Fibroblast of lung (primary cell): Measurements from ENCODE around the gene TNIP1. TPM values are rescaled to one million over a fixed set of nuclear protein-coding genes. Genes with fewer than 3 reads are reported as not detected.

Experiments
- DNase-seq, 2 donors: peaks; one replicate each; pipeline versions ENCODE4 v3.0.0 to v3.0.0-alpha.2; 2010; ENCODE audit warnings: low read depth in 2 of 2
- H2AFZ ChIP-seq: 2 replicates; pipeline ENCODE4 v1.5.1; 2012; ENCODE audit warnings: low read length, control low read depth, inconsistent platforms
- H3K27ac ChIP-seq: 2 replicates; pipeline ENCODE4 v1.5.1; 2011; ENCODE audit warnings: low read length, control low read depth; ENCODE audit not compliant: insufficient read depth
- H3K27me3 ChIP-seq: 2 replicates; pipeline ENCODE4 v1.5.1; 2011; ENCODE audit warnings: mild to moderate bottlenecking, low read length; ENCODE audit not compliant: control insufficient read depth, insufficient read depth
- H3K36me3 ChIP-seq: 2 replicates; pipeline ENCODE4 v1.5.1; 2011; ENCODE audit warnings: low read length; ENCODE audit not compliant: control insufficient read depth, insufficient read depth
- H3K4me1 ChIP-seq: 2 replicates; pipeline ENCODE4 v1.5.1; 2011; ENCODE audit warnings: low read length; ENCODE audit not compliant: control insufficient read depth, insufficient read depth; ENCODE audit errors: extremely low read depth
- H3K4me2 ChIP-seq: 2 replicates; pipeline ENCODE4 v1.5.1; 2011; ENCODE audit warnings: low read length, control low read depth; ENCODE audit not compliant: insufficient read depth; ENCODE audit errors: extremely low read depth
- H3K4me3 ChIP-seq, 4 experiments: fragments of 200-600 bp in 1 of 4; sonication (generic) in 1 of 4; replicated peaks in 1 of 4; 2 replicates each; pipeline ENCODE4 v1.5.1; 2011 to 2016; ENCODE audit warnings: low read length in 4 of 4, low read depth in 3 of 4, mild to moderate bottlenecking in 3 of 4, control low read depth in 2 of 4, inconsistent platforms in 1 of 4, mixed read lengths in 1 of 4; ENCODE audit not compliant: insufficient read depth in 1 of 4; ENCODE audit errors: control extremely low read depth in 1 of 4
- H3K79me2 ChIP-seq: 2 replicates; pipeline ENCODE4 v1.5.1; 2012; ENCODE audit warnings: mild to moderate bottlenecking, low read length, inconsistent platforms; ENCODE audit not compliant: control insufficient read depth, insufficient read depth
- H3K9ac ChIP-seq: 2 replicates; pipeline ENCODE4 v1.5.1; 2011; ENCODE audit warnings: mild to moderate bottlenecking, low read length, control low read depth; ENCODE audit not compliant: insufficient read depth
- H3K9me3 ChIP-seq: 2 replicates; pipeline ENCODE4 v1.5.1; 2012; ENCODE audit warnings: low read depth, low read length; ENCODE audit not compliant: control insufficient read depth, insufficient read depth
- H4K20me1 ChIP-seq: 2 replicates; pipeline ENCODE4 v1.5.1; 2011; ENCODE audit warnings: low read length; ENCODE audit not compliant: control insufficient read depth, insufficient read depth; ENCODE audit errors: extremely low read depth
- EZH2 ChIP-seq: IDR thresholded peaks from 2 replicates; pipeline ENCODE4 v1.5.1; 2012; ENCODE audit warnings: low read length, control low read depth, mild to moderate bottlenecking; ENCODE audit errors: missing control alignments
- polyA plus RNA-seq, 2 donors: library from polyadenylated mRNA; depleted of rRNA in 1 of 2; stranded (reverse) in 1 of 2; unstranded in 1 of 2; fragments of >200 nt; gene quantifications; 2 replicates each; pipeline ENCODE4 v1.2.1, GENCODE V29; 2011 to 2012; ENCODE audit warnings: missing spikeins in 1 of 2
- total RNA-seq: library from RNA; depleted of rRNA; stranded (reverse); fragments of >200 nt; gene quantifications from 2 replicates; pipeline ENCODE4 v1.2.1, GENCODE V29; 2014
- TF ChIP-seq, protein P1 (sequence below), 2 donors: IDR thresholded peaks in 1 of 2; conservative IDR thresholded peaks in 1 of 2; 1 replicate in 1 of 2; 2 replicates in 1 of 2; pipeline ENCODE4 v1.5.1; 2011 to 2012; ENCODE audit warnings: low read length in 2 of 2, control low read depth in 1 of 2, inconsistent platforms in 1 of 2, low read depth in 1 of 2, mild to moderate bottlenecking in 1 of 2

TNIP1 gene
- total and polyA plus RNA-seq, 2 donors (not counting 1 experiment from before 2014, with no cell fraction given) = 47.2 to 59.1 TPM

DNA sequence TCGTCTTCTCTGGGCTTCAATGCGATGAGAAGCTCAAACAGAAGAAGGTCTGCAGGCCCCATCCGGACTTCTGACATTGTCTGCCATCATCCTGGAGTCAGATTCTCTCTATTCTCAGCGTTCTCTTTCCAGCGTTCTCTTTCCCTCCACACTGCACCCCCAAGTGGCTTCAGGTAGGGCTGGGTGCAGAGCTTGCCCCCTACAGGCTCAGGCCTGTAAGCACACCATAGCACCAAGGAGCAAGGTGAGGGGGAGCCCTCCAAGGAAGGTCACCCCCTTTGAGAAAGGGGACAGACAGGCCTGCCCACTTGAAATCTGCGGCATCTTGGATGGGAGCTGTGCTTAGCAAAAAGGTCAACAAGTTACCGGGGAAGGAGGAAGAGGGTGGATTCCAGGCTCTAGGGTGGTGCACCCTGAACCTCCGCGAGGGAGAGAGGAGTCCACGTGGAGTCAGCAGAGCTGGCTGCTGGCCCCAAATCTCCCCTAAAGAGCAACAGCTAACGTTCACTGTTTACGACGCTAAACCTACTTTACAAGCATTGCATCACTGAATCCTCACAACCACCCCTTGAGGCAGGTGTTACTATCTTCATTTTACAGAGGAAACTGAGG is 32.9 kb downstream of the TNIP1 start:
- TF ChIP-seq, protein P1, sequence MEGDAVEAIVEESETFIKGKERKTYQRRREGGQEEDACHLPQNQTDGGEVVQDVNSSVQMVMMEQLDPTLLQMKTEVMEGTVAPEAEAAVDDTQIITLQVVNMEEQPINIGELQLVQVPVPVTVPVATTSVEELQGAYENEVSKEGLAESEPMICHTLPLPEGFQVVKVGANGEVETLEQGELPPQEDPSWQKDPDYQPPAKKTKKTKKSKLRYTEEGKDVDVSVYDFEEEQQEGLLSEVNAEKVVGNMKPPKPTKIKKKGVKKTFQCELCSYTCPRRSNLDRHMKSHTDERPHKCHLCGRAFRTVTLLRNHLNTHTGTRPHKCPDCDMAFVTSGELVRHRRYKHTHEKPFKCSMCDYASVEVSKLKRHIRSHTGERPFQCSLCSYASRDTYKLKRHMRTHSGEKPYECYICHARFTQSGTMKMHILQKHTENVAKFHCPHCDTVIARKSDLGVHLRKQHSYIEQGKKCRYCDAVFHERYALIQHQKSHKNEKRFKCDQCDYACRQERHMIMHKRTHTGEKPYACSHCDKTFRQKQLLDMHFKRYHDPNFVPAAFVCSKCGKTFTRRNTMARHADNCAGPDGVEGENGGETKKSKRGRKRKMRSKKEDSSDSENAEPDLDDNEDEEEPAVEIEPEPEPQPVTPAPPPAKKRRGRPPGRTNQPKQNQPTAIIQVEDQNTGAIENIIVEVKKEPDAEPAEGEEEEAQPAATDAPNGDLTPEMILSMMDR (conservative IDR thresholded peaks at IDR 0.05 in 1 of 2, IDR thresholded peaks at IDR 0.05 in 1 of 2; ENCODE audit: low read depth in 1 of 2, low read length in 2 of 2) = peak; percentile 96 to 97
- TF ChIP-seq EZH2 = no peak
- Histone ChIP-seq H3K4me1 (peaks cover 6% of the 10 kb centered on the region), H2AFZ (no peak overlapping the region), H3K27me3 (no peaks in the 10 kb centered on the region), H3K4me3 (no peak overlapping the region), H3K27ac (no peak overlapping the region), H3K36me3 (peaks cover 7% of the 10 kb centered on the region), H3K79me2 (no peaks in the 10 kb centered on the region), H3K9ac (no peak overlapping the region), H3K4me2 (no peak overlapping the region), H4K20me1 (no peaks in the 10 kb centered on the region), H3K9me3 (no peaks in the 10 kb centered on the region)
- DNase-seq = peak in 1 of 2 donors; percentile 41

GRCh38 chr5:151042453-151043093 is 38.3 kb downstream of the TNIP1 start:
- Histone ChIP-seq H3K36me3 (peaks cover 9% of the 10 kb centered on the region), H3K79me2 (no peaks in the 10 kb centered on the region), H3K27ac (no peak overlapping the region), H3K9ac (no peak overlapping the region), H3K9me3 (no peaks in the 10 kb centered on the region), H3K27me3 (no peaks in the 10 kb centered on the region), H4K20me1 (no peaks in the 10 kb centered on the region), H3K4me2 (no peak overlapping the region), H2AFZ (no peak overlapping the region), H3K4me1 (peaks cover 25% of the 10 kb centered on the region), H3K4me3 (no peak overlapping the region)
- no peak for DNase-seq
- TF ChIP-seq, protein P1 (conservative IDR thresholded peaks at IDR 0.05 in 1 of 2, IDR thresholded peaks at IDR 0.05 in 1 of 2; ENCODE audit: low read depth in 1 of 2, low read length in 2 of 2) = no peak
- no peak for TF ChIP-seq EZH2

DNA sequence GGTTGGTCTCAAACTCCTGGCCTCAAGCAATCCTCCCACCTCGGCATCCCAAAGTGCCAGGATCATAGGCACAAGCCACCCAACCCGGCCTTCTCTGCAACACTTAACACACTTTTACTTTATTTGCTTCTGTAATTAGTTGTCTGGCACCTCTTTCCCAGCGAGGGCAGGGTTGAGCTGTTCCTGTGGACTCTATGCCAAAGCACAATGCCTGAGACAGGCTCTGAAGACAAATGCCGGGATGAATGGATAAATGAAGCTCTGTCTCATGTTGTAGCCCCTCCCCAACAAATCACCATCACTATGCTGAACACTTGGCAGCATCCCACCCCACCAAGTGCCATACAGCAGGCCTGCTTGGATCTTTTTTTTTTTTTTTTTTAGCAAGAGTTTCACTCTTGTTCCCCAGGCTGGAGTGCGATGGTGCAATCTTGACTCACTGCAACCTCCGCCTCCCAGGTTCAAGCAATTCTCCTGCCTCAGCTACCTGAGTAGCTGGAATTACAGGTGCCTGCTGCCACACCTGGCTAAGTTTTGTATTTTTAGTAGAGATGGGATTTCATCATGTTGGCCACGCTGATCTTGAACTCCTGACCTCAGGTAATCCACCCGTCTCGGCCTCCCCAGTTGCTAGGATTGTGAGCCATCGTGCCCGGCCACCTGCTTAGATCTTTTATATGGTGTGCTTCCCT is 39.1 kb downstream of the TNIP1 start:
- Histone ChIP-seq H3K4me1 (peaks cover 26% of the 10 kb centered on the region), H3K4me3 (no peak overlapping the region), H3K9ac (no peak overlapping the region), H3K36me3 (peaks cover 7% of the 10 kb centered on the region), H2AFZ (no peak overlapping the region), H3K9me3 (no peaks in the 10 kb centered on the region), H3K27me3 (no peaks in the 10 kb centered on the region), H3K79me2 (no peaks in the 10 kb centered on the region), H3K27ac (no peak overlapping the region), H3K4me2 (no peak overlapping the region), H4K20me1 (no peaks in the 10 kb centered on the region)
- DNase-seq = no peak
- TF ChIP-seq, protein P1 (conservative IDR thresholded peaks at IDR 0.05 in 1 of 2, IDR thresholded peaks at IDR 0.05 in 1 of 2; ENCODE audit: low read depth in 1 of 2, low read length in 2 of 2) = no peak
- no peak for TF ChIP-seq EZH2
